Brain microvascular endothelial cell (primary cell): ENCODE data around the gene PLXNA1.

ENCODE experiments used
- DNase-seq: peaks from one replicate; pipeline ENCODE4 v3.0.0-alpha.2; 2020
- H3K27ac ChIP-seq: fragments of 250-450 bp; sonication (Bioruptor Pico); 2 replicates; pipeline ENCODE4 v1.5.1; 2020; ENCODE audit warnings: mild to moderate bottlenecking, moderate library complexity
- H3K27me3 ChIP-seq: fragments of 250-450 bp; sonication (Bioruptor Pico); replicated peaks from 2 replicates; pipeline ENCODE4 v1.5.1; 2020; ENCODE audit warnings: mild to moderate bottlenecking
- H3K36me3 ChIP-seq: fragments of 250-450 bp; sonication (Bioruptor Pico); replicated peaks from 2 replicates; pipeline ENCODE4 v1.5.1; 2020; ENCODE audit warnings: mild to moderate bottlenecking
- H3K4me3 ChIP-seq: 2 replicates; pipeline ENCODE4 v1.5.1; 2011; ENCODE audit warnings: low read depth, mild to moderate bottlenecking, control low read depth, low read length, moderate library complexity
- in situ Hi-C: cut with HindIII; loops from 2 replicates; pipeline ENCODE4 v1.10.0; 2017; ENCODE audit warnings: low sequenced_read_pairs, low pct_ligation_motif_present
- TF ChIP-seq, protein P1 (sequence below): IDR thresholded peaks from 2 replicates; pipeline ENCODE4 v1.5.1; 2011; ENCODE audit warnings: low read depth, mild to moderate bottlenecking, moderate library complexity, low read length, control low read depth, inconsistent platforms; ENCODE audit errors: missing control alignments

The PLXNA1 gene

DNA sequence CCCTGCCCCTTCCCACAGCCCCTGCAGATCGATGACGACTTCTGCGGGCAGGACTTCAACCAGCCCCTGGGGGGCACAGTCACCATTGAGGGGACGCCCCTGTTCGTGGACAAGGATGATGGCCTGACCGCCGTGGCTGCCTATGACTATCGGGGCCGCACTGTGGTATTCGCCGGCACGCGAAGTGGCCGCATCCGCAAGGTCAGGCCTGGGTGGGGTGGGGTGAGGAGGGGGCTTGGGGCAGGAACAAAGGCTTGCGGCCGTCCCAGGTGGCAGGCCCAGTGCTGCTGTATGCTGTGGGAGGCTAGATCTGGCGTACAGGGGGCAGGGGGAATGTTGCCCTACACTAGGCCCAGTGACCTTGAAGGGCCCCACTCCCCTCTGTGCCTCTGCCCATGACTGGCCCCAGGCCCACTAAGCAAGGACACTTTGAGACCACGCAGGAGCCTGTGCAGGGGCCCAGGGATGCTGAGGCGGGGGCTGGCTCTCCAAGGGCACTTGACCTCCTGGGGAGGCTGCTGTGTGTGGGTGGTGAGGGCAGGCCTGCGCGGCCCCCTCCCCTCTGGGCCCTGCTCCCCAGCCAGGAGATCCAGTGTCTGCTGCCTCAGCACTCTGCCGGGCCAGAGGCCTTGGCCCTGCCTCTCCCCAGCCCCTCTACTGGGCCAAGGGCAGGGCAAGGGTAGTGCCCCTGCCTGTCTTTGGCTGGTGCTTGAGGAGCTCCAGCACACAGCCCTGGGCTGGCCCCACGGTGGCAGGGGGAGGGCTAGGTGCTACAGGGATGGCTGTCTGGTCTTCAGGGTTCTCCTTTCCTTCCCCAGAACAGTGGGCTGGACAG lies 8.7 kb downstream of the PLXNA1 start:
- H3K4me3 ChIP-seq, result no peak overlapping the region
- H3K27ac ChIP-seq, result no peak overlapping the region
- H3K36me3 ChIP-seq, result peaks cover 19% of the 10 kb centered on the region
- DNase-seq, result no peak
- H3K27me3 ChIP-seq, result no peaks in the 10 kb centered on the region
- TF ChIP-seq, protein P1, sequence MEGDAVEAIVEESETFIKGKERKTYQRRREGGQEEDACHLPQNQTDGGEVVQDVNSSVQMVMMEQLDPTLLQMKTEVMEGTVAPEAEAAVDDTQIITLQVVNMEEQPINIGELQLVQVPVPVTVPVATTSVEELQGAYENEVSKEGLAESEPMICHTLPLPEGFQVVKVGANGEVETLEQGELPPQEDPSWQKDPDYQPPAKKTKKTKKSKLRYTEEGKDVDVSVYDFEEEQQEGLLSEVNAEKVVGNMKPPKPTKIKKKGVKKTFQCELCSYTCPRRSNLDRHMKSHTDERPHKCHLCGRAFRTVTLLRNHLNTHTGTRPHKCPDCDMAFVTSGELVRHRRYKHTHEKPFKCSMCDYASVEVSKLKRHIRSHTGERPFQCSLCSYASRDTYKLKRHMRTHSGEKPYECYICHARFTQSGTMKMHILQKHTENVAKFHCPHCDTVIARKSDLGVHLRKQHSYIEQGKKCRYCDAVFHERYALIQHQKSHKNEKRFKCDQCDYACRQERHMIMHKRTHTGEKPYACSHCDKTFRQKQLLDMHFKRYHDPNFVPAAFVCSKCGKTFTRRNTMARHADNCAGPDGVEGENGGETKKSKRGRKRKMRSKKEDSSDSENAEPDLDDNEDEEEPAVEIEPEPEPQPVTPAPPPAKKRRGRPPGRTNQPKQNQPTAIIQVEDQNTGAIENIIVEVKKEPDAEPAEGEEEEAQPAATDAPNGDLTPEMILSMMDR, result no peak
- in situ Hi-C loops, result no loop called here

GRCh38 chr3:126992216-126992615 lies 9.3 kb downstream of the PLXNA1 start:
- in situ Hi-C loops, result no loop called here
- no peak overlapping the region for H3K27ac ChIP-seq
- no peaks in the 10 kb centered on the region for H3K27me3 ChIP-seq
- TF ChIP-seq, protein P1, result no peak
- H3K36me3 ChIP-seq, result peaks cover 19% of the 10 kb centered on the region
- no peak overlapping the region for H3K4me3 ChIP-seq
- no peak for DNase-seq

DNA sequence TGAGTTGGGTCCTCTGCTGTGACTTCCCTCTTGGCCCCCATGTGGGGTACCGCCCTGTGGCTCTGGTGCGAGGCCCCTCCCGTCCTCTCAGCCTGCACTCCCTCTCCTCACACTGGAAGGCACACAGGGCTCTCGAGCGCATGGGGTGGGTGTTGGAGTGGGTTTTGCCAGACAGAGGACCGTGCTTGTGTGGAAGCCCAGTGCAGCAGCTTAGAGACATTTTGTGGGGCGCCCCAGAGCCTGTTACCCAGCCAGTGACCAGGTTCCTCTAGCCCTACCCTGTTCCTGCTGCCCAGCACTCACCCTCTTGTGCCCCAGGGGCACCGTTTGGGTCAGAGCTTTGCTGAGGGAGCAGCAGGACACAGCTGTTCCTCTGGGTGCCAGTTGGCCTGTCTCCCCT lies 9.9 kb downstream of the PLXNA1 start:
- TF ChIP-seq, protein P1, result no peak
- H3K36me3 ChIP-seq, result peaks cover 19% of the 10 kb centered on the region
- H3K27ac ChIP-seq, result no peak overlapping the region
- in situ Hi-C loops, result no loop called here
- no peak overlapping the region for H3K4me3 ChIP-seq
- no peaks in the 10 kb centered on the region for H3K27me3 ChIP-seq
- DNase-seq, result no peak

GRCh38 chr3:126993436-126993835 lies 10.5 kb downstream of the PLXNA1 start:
- Histone ChIP-seq H3K27ac (no peak overlapping the region), H3K27me3 (no peaks in the 10 kb centered on the region), H3K4me3 (no peak overlapping the region), H3K36me3 (peaks cover 19% of the 10 kb centered on the region)
- DNase-seq, result no peak
- in situ Hi-C loops, result no loop called here
- TF ChIP-seq, protein P1, result no peak

- H3K27me3 ChIP-seq, result no peaks in the 10 kb centered on the region
- in situ Hi-C loops, result no loop called here
- no peak overlapping the region for H3K4me3 ChIP-seq
- no peak for DNase-seq
- H3K27ac ChIP-seq, result no peak overlapping the region
- peaks cover 11% of the 10 kb centered on the region for H3K36me3 ChIP-seq
- TF ChIP-seq, protein P1, result no peak
Measured at GRCh38 chr3:126994661-126995245, 11.8 kb downstream of the PLXNA1 start.
